Smooth muscle cell (in vitro differentiated cells): ENCODE data around the gene COX17. TPM values are rescaled to one million over a fixed set of nuclear protein-coding genes. Genes with fewer than 3 reads are reported as not detected.

Experiments used
- DNase-seq: peaks from one replicate; lab custom pipeline; 2025; ENCODE audit not compliant: unreplicated experiment; lab: John Stamatoyannopoulos, UW
- H2AFZ ChIP-seq: fragments of 200-600 bp; sonication (generic); 2 replicates; pipeline ENCODE4 v1.6.0; 2016; ENCODE audit warnings: antibody characterized with exemption, low read depth, mild to moderate bottlenecking
- H3F3A ChIP-seq: fragments of 200-600 bp; sonication (generic); 2 replicates; pipeline ENCODE4 v1.6.0; 2017; ENCODE audit warnings: antibody characterized with exemption, low read depth
- H3K27ac ChIP-seq: fragments of 200-600 bp; sonication (generic); 2 replicates; pipeline ENCODE4 v1.5.1; 2016; ENCODE audit warnings: low read depth, mild to moderate bottlenecking
- H3K27me3 ChIP-seq: fragments of 200-600 bp; sonication (generic); 2 replicates; pipeline ENCODE4 v1.6.1; 2016; ENCODE audit warnings: low read depth, mild to moderate bottlenecking
- H3K36me3 ChIP-seq: fragments of 200-600 bp; sonication (generic); 2 replicates; pipeline ENCODE4 v1.5.1; 2016; ENCODE audit warnings: low read depth
- H3K4me1 ChIP-seq: fragments of 200-600 bp; sonication (generic); 2 replicates; pipeline ENCODE4 v1.5.1; 2016; ENCODE audit warnings: low read depth
- H3K4me2 ChIP-seq: fragments of 200-600 bp; sonication (generic); 2 replicates; pipeline ENCODE4 v1.6.0; 2016; ENCODE audit warnings: mild to moderate bottlenecking
- H3K4me3 ChIP-seq: fragments of 200-600 bp; sonication (generic); 2 replicates; pipeline ENCODE4 v1.5.1; 2016; ENCODE audit warnings: mild to moderate bottlenecking
- H3K79me2 ChIP-seq: fragments of 200-600 bp; sonication (generic); 2 replicates; pipeline ENCODE4 v1.6.0; 2016; ENCODE audit warnings: low read depth, mild to moderate bottlenecking
- H3K9ac ChIP-seq: fragments of 200-600 bp; sonication (generic); 2 replicates; pipeline ENCODE4 v1.6.0; 2016; ENCODE audit warnings: low read depth
- H3K9me3 ChIP-seq: fragments of 200-600 bp; sonication (generic); replicated peaks from 2 replicates; pipeline ENCODE4 v1.5.1; 2016; ENCODE audit warnings: low read depth
- H4K20me1 ChIP-seq: fragments of 200-600 bp; sonication (generic); 2 replicates; pipeline ENCODE4 v1.6.0; 2016; ENCODE audit warnings: low read depth
- WGBS: methylation state at CpG from one replicate; pipeline ENCODE4 v1.1.7; 2016; ENCODE audit warnings: low lambda C conversion rate; 5-methylcytosine and 5-hydroxymethylcytosine counted together
- polyA plus RNA-seq: library from polyadenylated mRNA; unstranded; fragments of >200 nt; fragmentation: Nextera tagmentation; extraction: Ambion mirVana; gene quantifications from 2 replicates; pipeline ENCODE4 v1.2.1, GENCODE V29; 2016
- total RNA-seq: library from RNA; depleted of rRNA; stranded (reverse); fragments of >200 nt; gene quantifications from 2 replicates; pipeline ENCODE4 v1.2.3, GENCODE V29; 2014
- TF ChIP-seq, protein P1 (sequence below): fragments of 200-600 bp; sonication (generic); IDR thresholded peaks from 2 replicates; pipeline ENCODE4 v1.5.1; 2017; ENCODE audit warnings: borderline replicate concordance, mild to moderate bottlenecking, antibody characterized with exemption; ENCODE audit not compliant: insufficient read depth, poor library complexity, severe bottlenecking

The COX17 gene
- total and polyA plus RNA-seq, 2 experiments from 2014 or later: 47.0 to 69.4 TPM

DNA sequence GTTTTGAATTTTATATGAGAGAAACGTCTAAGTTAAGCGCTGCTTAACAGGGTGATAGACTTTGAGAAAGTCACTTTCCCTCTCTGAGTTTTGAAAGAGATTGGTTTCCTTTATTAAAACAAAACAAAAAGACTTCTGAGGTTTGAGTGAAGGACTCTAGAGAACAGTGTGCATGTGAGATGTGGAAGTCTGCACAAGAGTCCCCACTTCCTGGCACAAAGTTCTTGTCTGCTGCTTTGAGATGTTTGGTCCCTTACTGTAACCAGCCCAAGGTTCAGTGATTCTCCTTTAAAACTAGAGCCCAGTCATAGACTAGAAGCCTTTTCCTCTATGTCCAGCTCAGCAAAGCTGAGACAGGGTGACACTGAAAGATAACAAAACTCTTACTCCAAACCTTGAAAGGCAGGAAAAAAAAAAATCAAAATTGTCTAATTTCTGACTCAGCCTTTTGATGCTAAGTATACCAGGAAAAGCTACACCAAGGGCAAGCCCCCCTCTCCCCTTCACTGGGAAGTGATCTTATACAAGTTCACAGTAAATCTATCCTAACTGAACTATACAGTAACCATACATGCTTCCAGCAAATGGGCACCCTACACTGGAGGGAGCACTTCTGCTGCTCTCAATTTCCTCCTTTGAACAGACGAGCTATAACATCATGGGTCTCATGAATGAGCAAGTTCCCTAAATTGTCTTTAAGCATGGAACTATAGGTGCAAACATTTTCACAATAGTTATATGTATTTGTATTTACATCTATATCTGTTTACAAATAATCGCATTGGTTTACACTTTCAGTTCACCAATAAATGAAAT, 19.1 kb downstream of the COX17 start:
- TF ChIP-seq, protein P1, sequence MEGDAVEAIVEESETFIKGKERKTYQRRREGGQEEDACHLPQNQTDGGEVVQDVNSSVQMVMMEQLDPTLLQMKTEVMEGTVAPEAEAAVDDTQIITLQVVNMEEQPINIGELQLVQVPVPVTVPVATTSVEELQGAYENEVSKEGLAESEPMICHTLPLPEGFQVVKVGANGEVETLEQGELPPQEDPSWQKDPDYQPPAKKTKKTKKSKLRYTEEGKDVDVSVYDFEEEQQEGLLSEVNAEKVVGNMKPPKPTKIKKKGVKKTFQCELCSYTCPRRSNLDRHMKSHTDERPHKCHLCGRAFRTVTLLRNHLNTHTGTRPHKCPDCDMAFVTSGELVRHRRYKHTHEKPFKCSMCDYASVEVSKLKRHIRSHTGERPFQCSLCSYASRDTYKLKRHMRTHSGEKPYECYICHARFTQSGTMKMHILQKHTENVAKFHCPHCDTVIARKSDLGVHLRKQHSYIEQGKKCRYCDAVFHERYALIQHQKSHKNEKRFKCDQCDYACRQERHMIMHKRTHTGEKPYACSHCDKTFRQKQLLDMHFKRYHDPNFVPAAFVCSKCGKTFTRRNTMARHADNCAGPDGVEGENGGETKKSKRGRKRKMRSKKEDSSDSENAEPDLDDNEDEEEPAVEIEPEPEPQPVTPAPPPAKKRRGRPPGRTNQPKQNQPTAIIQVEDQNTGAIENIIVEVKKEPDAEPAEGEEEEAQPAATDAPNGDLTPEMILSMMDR: no peak
- no peaks in the 10 kb centered on the region for H3F3A ChIP-seq
- H3K36me3 ChIP-seq: no peaks in the 10 kb centered on the region
- no peak overlapping the region for H3K4me2 ChIP-seq
- H3K27ac ChIP-seq: no peak overlapping the region
- H3K4me1 ChIP-seq: no peaks in the 10 kb centered on the region
- WGBS: 91% methylated on average over 4 of the region's 4 CpGs
- DNase-seq: no peak
- no peak overlapping the region for H2AFZ ChIP-seq
- no peak overlapping the region for H3K4me3 ChIP-seq
- no peak overlapping the region for H3K9ac ChIP-seq
- H3K9me3 ChIP-seq: no peaks in the 10 kb centered on the region
- H3K79me2 ChIP-seq: no peaks in the 10 kb centered on the region
- H4K20me1 ChIP-seq: no peaks in the 10 kb centered on the region
- H3K27me3 ChIP-seq: no peaks in the 10 kb centered on the region

DNA sequence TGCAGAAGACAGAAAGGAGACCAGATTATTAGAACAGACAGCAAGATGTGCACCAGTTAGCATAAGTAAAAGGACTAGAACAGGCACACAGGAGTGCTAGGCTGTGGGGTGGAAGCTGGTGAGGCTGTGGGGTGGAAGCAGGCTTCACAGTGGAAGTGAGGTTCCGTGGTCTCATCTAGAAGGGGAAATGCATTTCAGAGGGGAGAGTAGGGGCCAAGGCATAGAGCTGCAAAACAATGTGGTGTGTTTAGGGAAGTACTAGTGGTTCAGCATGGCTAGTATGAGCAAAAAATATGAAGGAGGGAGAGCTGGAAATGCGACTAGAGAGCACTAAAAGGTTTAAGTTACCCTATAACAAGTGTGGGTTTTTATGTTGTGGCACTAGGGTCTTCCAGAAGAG, 23.3 kb downstream of the COX17 start:
- no peaks in the 10 kb centered on the region for H3K4me1 ChIP-seq
- TF ChIP-seq, protein P1: no peak
- no peak overlapping the region for H2AFZ ChIP-seq
- H3K36me3 ChIP-seq: no peaks in the 10 kb centered on the region
- no peak overlapping the region for H3K27ac ChIP-seq
- H3K27me3 ChIP-seq: no peaks in the 10 kb centered on the region
- H3K9me3 ChIP-seq: no peaks in the 10 kb centered on the region
- no peaks in the 10 kb centered on the region for H3K79me2 ChIP-seq
- DNase-seq: no peak
- H3K4me3 ChIP-seq: no peak overlapping the region
- no peak overlapping the region for H3K9ac ChIP-seq
- H4K20me1 ChIP-seq: no peaks in the 10 kb centered on the region
- no peaks in the 10 kb centered on the region for H3F3A ChIP-seq
- no peak overlapping the region for H3K4me2 ChIP-seq
- 50% methylated on average over 2 of the region's 2 CpGs for WGBS

DNA sequence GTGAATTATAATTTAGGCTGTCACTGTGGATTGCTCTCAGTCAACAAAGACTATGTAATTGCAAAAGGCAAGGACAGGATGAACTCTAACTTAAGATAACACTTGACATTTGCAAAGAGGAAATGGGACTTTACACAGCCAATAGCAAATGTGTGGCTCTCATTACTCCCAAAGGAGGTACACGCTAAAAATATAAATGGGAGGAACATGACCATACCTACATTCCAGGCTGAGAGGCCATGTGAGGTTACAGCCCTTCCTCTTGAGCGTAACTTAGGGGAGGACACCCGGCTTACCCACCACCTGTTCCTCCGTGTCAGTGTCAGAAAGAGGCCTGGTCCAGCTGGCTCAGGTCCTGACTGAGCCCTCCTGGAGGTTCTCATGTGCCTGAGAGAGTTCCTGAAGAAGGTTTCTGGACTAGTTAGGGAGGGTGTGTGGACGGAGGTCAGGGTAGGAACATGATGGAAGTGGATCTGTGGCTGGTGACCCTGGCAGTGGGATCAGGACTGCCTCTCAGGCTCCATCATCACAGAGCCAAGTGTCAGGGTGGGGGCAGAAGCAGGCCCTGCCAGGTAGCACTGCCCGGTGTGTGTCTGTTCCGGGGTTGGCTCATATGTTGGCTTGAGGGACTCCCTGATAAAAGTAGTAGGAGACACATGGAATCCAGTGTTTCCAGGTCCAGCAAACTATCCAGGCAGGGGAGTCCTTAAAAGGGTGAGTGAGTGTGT, 24.7 kb downstream of the COX17 start:
- no peaks in the 10 kb centered on the region for H3F3A ChIP-seq
- H3K27ac ChIP-seq: no peak overlapping the region
- no peaks in the 10 kb centered on the region for H4K20me1 ChIP-seq
- no peaks in the 10 kb centered on the region for H3K9me3 ChIP-seq
- DNase-seq: no peak
- no peak overlapping the region for H3K4me2 ChIP-seq
- H3K4me1 ChIP-seq: peaks cover 4% of the 10 kb centered on the region
- no peaks in the 10 kb centered on the region for H3K79me2 ChIP-seq
- no peak overlapping the region for H3K9ac ChIP-seq
- H3K36me3 ChIP-seq: no peaks in the 10 kb centered on the region
- no peaks in the 10 kb centered on the region for H3K27me3 ChIP-seq
- WGBS: 94% methylated on average over 7 of the region's 7 CpGs
- H2AFZ ChIP-seq: no peak overlapping the region
- TF ChIP-seq, protein P1: no peak
- H3K4me3 ChIP-seq: no peak overlapping the region

DNA sequence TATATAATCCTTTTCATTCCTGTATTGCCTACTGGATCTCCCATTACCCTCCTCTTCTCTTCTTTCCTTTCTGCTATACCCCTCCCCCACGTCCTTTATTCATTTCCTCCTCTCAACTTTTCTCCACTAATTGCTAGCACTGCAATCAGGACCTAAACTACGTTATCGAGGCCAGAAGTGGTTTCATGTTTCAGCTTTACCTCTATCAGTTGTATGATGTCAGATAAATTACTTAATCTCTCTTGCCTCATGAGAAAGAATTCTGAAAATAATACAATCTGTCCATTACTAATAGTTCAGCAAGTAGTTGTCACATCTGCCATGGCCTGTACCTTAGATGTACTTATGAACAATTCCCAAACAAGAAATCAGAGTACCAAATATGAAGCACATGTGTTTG, 27.4 kb downstream of the COX17 start:
- Histone ChIP-seq H3K27ac (no peak overlapping the region), H3K27me3 (no peaks in the 10 kb centered on the region), H3K4me2 (no peak overlapping the region), H2AFZ (no peak overlapping the region), H4K20me1 (no peaks in the 10 kb centered on the region), H3K9me3 (no peaks in the 10 kb centered on the region), H3F3A (no peaks in the 10 kb centered on the region), H3K36me3 (no peaks in the 10 kb centered on the region), H3K9ac (no peak overlapping the region), H3K4me1 (peaks cover 6% of the 10 kb centered on the region), H3K4me3 (no peak overlapping the region), H3K79me2 (no peaks in the 10 kb centered on the region)
- DNase-seq: no peak
- 68% methylated on average over 3 of the region's 3 CpGs for WGBS
- TF ChIP-seq, protein P1: no peak
